Calu3 (cell line): Measurements from ENCODE around the gene ATP5F1A. TPM values are rescaled to one million over a fixed set of nuclear protein-coding genes. Genes with fewer than 3 reads are reported as not detected.
A peak's percentile ranks its signal among the peaks of the same experiment; 100 is the strongest.

Source experiments
- Bru-seq: library from RNA; stranded (reverse); fragments of 400-500 nt; gene quantifications from one replicate; lab custom pipeline; 2021; lab: Mats Ljungman, UMichigan
- BruChase-seq, 2 experiments: library from RNA; stranded (reverse); fragments of 400-500 nt; gene quantifications; one replicate each; lab custom pipeline; 2021; lab: Mats Ljungman, UMichigan
- BruUV-seq: library from RNA; stranded (reverse); fragments of 400-500 nt; replicated peaks from 2 replicates; lab custom pipeline; 2021; lab: Mats Ljungman, UMichigan
- CTCF ChIA-PET: fragments of 300-600 bp; sonication (Branson Sonifier 250); formaldehyde crosslinking; loops from one replicate; lab custom pipeline; 2022; ENCODE audit warnings: antibody characterized with exemption; lab: Charles Lee
- DNase-seq: peaks from one replicate; pipeline ENCODE4 v3.0.0; 2022
- H3K27ac Mint-ChIP-seq: one replicate; pipeline ENCODE4 v1.8.0; 2022; ENCODE audit warnings: mixed read lengths; ENCODE audit not compliant: unreplicated experiment
- H3K27me3 Mint-ChIP-seq: one replicate; pipeline ENCODE4 v1.8.0; 2022; ENCODE audit warnings: mixed read lengths; ENCODE audit not compliant: unreplicated experiment
- H3K36me3 Mint-ChIP-seq: one replicate; pipeline ENCODE4 v1.8.0; 2022; ENCODE audit warnings: mild to moderate bottlenecking, moderate library complexity, mixed read lengths; ENCODE audit not compliant: insufficient read depth, unreplicated experiment
- H3K4me1 Mint-ChIP-seq: one replicate; pipeline ENCODE4 v1.8.0; 2022; ENCODE audit warnings: mild to moderate bottlenecking, low read depth, mixed read lengths; ENCODE audit not compliant: unreplicated experiment
- H3K4me3 Mint-ChIP-seq: one replicate; pipeline ENCODE4 v1.8.0; 2022; ENCODE audit warnings: mild to moderate bottlenecking, low read depth, moderate library complexity, mixed read lengths; ENCODE audit not compliant: unreplicated experiment
- H3K9me3 Mint-ChIP-seq: one replicate; pipeline ENCODE4 v1.8.0; 2022; ENCODE audit warnings: low read depth, mixed read lengths; ENCODE audit not compliant: unreplicated experiment
- CTCF ChIP-seq: fragments of 200-600 bp; IDR thresholded peaks from one replicate; pipeline ENCODE4 v1.8.0; 2022; ENCODE audit warnings: antibody characterized with exemption; ENCODE audit not compliant: unreplicated experiment
- intact Hi-C: fragments of 100-400 bp; cut with micrococcal nuclease; formaldehyde crosslinking; loops from one replicate; pipeline ENCODE4 v1.10.0; 2022; ENCODE audit not compliant: unreplicated experiment
- long read RNA-seq: library from polyadenylated mRNA; stranded (forward); transcript quantifications from one replicate; pipeline ENCODE4 v2.0.0, GENCODE V29; 2022
- total RNA-seq: library from RNA; stranded (reverse); gene quantifications from 2 replicates; pipeline ENCODE4 v1.2.3, GENCODE V29; 2022

The ATP5F1A gene
- total RNA-seq (358 and 374 TPM in 2 replicates), Bru-seq, nascent RNA (percentile 90 among the genes with signal in this experiment), BruChase-seq, experiment 1, labeled RNA remaining after a 6-hour chase (percentile 96 among the genes with signal in this experiment), BruChase-seq, experiment 2, labeled RNA remaining after a 2-hour chase (percentile 92 among the genes with signal in this experiment)
- long read RNA-seq, full-length matches to known transcripts, result 1,185 of 1,297 reads
- long read RNA-seq, partial matches to known transcripts, result 96 of 1,297 reads
- long read RNA-seq, other reads (novel, unspliced or antisense), result 16 of 1,297 reads

GRCh38 chr18:46097801-46098615 lies at the start of gene ATP5F1A:
Gene ATP5F1A (minus strand): TSS chr18:46098296. CDS start chr18:46098231, 65 bp downstream.
- Mint-ChIP-seq H3K4me1 (peaks cover 8% of the 10 kb centered on the region), H3K36me3 (peaks cover 46% of the 10 kb centered on the region), H3K27me3 (no peaks in the 10 kb centered on the region), H3K27ac (peak within 1 kb of the TSS; percentile 85), H3K4me3 (peak within 1 kb of the TSS; percentile 87), H3K9me3 (no peaks in the 10 kb centered on the region)
- CTCF ChIA-PET, result interaction anchor here (0.6 to 0.7 kb wide), 4 partner anchors 34 to 1129 kb away, joined by 3 to 5 read pairs (median 4); no protein-coding TSS in a partner anchor
- DNase-seq, result peak; percentile 85
- intact Hi-C loops, result no loop called here
- TF ChIP-seq CTCF, result no peak
- no TSS peak for BruUV-seq

- intact Hi-C loops, result no loop called here
- BruUV-seq, result no TSS peak
- Mint-ChIP-seq H3K4me1 (no peaks in the 10 kb centered on the region), H3K27ac (no peak overlapping the region), H3K4me3 (no peak overlapping the region), H3K36me3 (no peaks in the 10 kb centered on the region), H3K9me3 (no peaks in the 10 kb centered on the region), H3K27me3 (no peaks in the 10 kb centered on the region)
- CTCF ChIA-PET, result interaction anchor here (0.6 to 1.1 kb wide), 3 partner anchors 9 to 702 kb away, joined by 3 to 5 read pairs (median 3); no protein-coding TSS in a partner anchor
- DNase-seq, result no peak
- no peak for TF ChIP-seq CTCF
Observed at GRCh38 chr18:46141199-46141598, 43.1 kb upstream of the ATP5F1A start.

GRCh38 chr18:46140173-46140572 lies 42.1 kb upstream of the ATP5F1A start:
- Mint-ChIP-seq H3K9me3 (no peaks in the 10 kb centered on the region), H3K27me3 (no peaks in the 10 kb centered on the region), H3K4me1 (no peaks in the 10 kb centered on the region), H3K4me3 (no peak overlapping the region), H3K36me3 (no peaks in the 10 kb centered on the region), H3K27ac (no peak overlapping the region)
- no peak for TF ChIP-seq CTCF
- intact Hi-C loops, result no loop called here
- no peak for DNase-seq
- BruUV-seq, result no TSS peak
- CTCF ChIA-PET, result no interaction called here

GRCh38 chr18:46134920-46135675 lies 37.0 kb upstream of the ATP5F1A start:
- no peak for TF ChIP-seq CTCF
- CTCF ChIA-PET, result no interaction called here
- BruUV-seq, result no TSS peak
- Mint-ChIP-seq H3K36me3 (peaks cover 7% of the 10 kb centered on the region), H3K4me3 (no peak overlapping the region), H3K4me1 (no peaks in the 10 kb centered on the region), H3K27ac (no peak overlapping the region), H3K9me3 (no peaks in the 10 kb centered on the region), H3K27me3 (no peaks in the 10 kb centered on the region)
- intact Hi-C loops, result no loop called here
- DNase-seq, result no peak
